Smooth muscle cell (in vitro differentiated cells): ENCODE measurements around the gene PTGR3. TPM values are rescaled to one million over a fixed set of nuclear protein-coding genes. Genes with fewer than 3 reads are reported as not detected.
A peak's percentile ranks its signal among the peaks of the same experiment; 100 is the strongest.

ENCODE experiments used
- DNase-seq: peaks from one replicate; lab custom pipeline; 2025; ENCODE audit not compliant: unreplicated experiment; lab: John Stamatoyannopoulos, UW
- H2AFZ ChIP-seq: fragments of 200-600 bp; sonication (generic); 2 replicates; pipeline ENCODE4 v1.6.0; 2016; ENCODE audit warnings: antibody characterized with exemption, low read depth, mild to moderate bottlenecking
- H3F3A ChIP-seq: fragments of 200-600 bp; sonication (generic); 2 replicates; pipeline ENCODE4 v1.6.0; 2017; ENCODE audit warnings: antibody characterized with exemption, low read depth
- H3K27ac ChIP-seq: fragments of 200-600 bp; sonication (generic); 2 replicates; pipeline ENCODE4 v1.5.1; 2016; ENCODE audit warnings: low read depth, mild to moderate bottlenecking
- H3K27me3 ChIP-seq: fragments of 200-600 bp; sonication (generic); 2 replicates; pipeline ENCODE4 v1.6.1; 2016; ENCODE audit warnings: low read depth, mild to moderate bottlenecking
- H3K36me3 ChIP-seq: fragments of 200-600 bp; sonication (generic); 2 replicates; pipeline ENCODE4 v1.5.1; 2016; ENCODE audit warnings: low read depth
- H3K4me1 ChIP-seq: fragments of 200-600 bp; sonication (generic); 2 replicates; pipeline ENCODE4 v1.5.1; 2016; ENCODE audit warnings: low read depth
- H3K4me2 ChIP-seq: fragments of 200-600 bp; sonication (generic); 2 replicates; pipeline ENCODE4 v1.6.0; 2016; ENCODE audit warnings: mild to moderate bottlenecking
- H3K4me3 ChIP-seq: fragments of 200-600 bp; sonication (generic); 2 replicates; pipeline ENCODE4 v1.5.1; 2016; ENCODE audit warnings: mild to moderate bottlenecking
- H3K79me2 ChIP-seq: fragments of 200-600 bp; sonication (generic); 2 replicates; pipeline ENCODE4 v1.6.0; 2016; ENCODE audit warnings: low read depth, mild to moderate bottlenecking
- H3K9ac ChIP-seq: fragments of 200-600 bp; sonication (generic); 2 replicates; pipeline ENCODE4 v1.6.0; 2016; ENCODE audit warnings: low read depth
- H3K9me3 ChIP-seq: fragments of 200-600 bp; sonication (generic); replicated peaks from 2 replicates; pipeline ENCODE4 v1.5.1; 2016; ENCODE audit warnings: low read depth
- H4K20me1 ChIP-seq: fragments of 200-600 bp; sonication (generic); 2 replicates; pipeline ENCODE4 v1.6.0; 2016; ENCODE audit warnings: low read depth
- WGBS: methylation state at CpG from one replicate; pipeline ENCODE4 v1.1.7; 2016; ENCODE audit warnings: low lambda C conversion rate; 5-methylcytosine and 5-hydroxymethylcytosine counted together
- polyA plus RNA-seq: library from polyadenylated mRNA; unstranded; fragments of >200 nt; fragmentation: Nextera tagmentation; extraction: Ambion mirVana; gene quantifications from 2 replicates; pipeline ENCODE4 v1.2.1, GENCODE V29; 2016
- total RNA-seq: library from RNA; depleted of rRNA; stranded (reverse); fragments of >200 nt; gene quantifications from 2 replicates; pipeline ENCODE4 v1.2.3, GENCODE V29; 2014
- TF ChIP-seq, protein P1 (sequence below): fragments of 200-600 bp; sonication (generic); IDR thresholded peaks from 2 replicates; pipeline ENCODE4 v1.5.1; 2017; ENCODE audit warnings: borderline replicate concordance, mild to moderate bottlenecking, antibody characterized with exemption; ENCODE audit not compliant: insufficient read depth, poor library complexity, severe bottlenecking

Gene PTGR3
- total and polyA plus RNA-seq, 2 experiments from 2014 or later = 29.6 to 35.0 TPM

DNA sequence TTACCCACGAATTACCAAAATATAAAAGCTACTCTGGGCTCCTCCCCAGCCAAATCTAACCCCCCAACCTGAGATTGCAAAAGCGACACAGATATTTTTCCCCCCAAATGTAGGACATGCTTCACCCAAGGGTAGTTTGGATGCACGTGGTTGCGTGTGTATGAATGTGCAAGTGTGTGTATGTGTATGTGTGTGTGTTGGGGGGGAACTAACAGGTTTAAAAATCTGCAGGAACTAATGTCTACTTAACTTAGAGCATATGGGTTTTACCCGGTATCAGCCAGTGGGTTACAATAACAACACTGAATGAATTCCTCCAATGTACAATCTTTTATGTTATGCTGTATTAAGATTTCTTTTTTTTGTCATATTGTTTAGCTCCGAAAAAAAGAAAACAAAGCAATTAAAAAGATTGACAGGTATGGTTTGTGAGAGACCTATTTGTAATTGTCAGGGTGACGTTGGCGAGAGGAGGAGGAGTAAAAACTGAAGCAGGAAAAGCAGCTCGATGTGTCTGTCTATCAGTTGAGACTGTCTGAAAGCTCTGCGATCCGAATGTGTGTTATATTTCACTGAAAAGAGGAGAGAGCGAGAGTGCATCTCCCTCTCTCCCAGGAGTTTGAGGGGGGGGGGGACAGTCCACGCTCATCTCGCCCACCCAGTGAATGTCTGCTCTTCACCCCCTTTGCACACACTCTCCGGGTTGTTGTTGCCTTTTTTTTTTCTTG is 1.5 kb upstream of the PTGR3 start, which contains the start of gene TSHZ1:
Gene TSHZ1, plus strand, starts transcription at position 524 of the 728 bp plus-strand sequence. CDS start 1,080 bp downstream, outside the sequence.
- Histone ChIP-seq H2AFZ (peak within 1 kb of the TSS; percentile 91), H3K9ac (peak within 1 kb of the TSS; percentile 74), H3K4me1 (peaks cover 31% of the 10 kb centered on the region), H3K27me3 (no peaks in the 10 kb centered on the region), H3K36me3 (no peaks in the 10 kb centered on the region), H3K79me2 (peaks cover 83% of the 10 kb centered on the region), H3F3A (peaks cover 17% of the 10 kb centered on the region), H3K4me2 (peak within 1 kb of the TSS; percentile 96), H3K4me3 (peak within 1 kb of the TSS; percentile 91), H3K27ac (peak within 1 kb of the TSS; percentile 82), H4K20me1 (peaks cover 62% of the 10 kb centered on the region), H3K9me3 (no peaks in the 10 kb centered on the region)
- TF ChIP-seq, protein P1, sequence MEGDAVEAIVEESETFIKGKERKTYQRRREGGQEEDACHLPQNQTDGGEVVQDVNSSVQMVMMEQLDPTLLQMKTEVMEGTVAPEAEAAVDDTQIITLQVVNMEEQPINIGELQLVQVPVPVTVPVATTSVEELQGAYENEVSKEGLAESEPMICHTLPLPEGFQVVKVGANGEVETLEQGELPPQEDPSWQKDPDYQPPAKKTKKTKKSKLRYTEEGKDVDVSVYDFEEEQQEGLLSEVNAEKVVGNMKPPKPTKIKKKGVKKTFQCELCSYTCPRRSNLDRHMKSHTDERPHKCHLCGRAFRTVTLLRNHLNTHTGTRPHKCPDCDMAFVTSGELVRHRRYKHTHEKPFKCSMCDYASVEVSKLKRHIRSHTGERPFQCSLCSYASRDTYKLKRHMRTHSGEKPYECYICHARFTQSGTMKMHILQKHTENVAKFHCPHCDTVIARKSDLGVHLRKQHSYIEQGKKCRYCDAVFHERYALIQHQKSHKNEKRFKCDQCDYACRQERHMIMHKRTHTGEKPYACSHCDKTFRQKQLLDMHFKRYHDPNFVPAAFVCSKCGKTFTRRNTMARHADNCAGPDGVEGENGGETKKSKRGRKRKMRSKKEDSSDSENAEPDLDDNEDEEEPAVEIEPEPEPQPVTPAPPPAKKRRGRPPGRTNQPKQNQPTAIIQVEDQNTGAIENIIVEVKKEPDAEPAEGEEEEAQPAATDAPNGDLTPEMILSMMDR = no peak
- 3% methylated on average over 15 of the region's 15 CpGs for WGBS
- no peak for DNase-seq

DNA sequence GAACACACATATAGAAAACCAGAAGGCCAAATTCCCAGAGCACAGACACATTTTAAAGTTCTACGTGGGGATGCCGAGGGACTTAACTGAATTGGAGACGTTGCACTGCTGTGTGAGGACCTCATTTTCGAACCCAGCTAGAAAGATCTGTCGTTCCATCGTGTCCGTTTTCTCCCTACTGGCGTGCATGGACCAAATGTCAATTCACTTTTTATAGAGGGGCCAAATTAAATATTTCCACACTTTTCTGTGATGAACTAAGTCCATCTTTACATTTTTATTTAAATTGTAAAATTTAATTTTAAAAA is 966 bp upstream of the PTGR3 start:
- Histone ChIP-seq H2AFZ (peak overlapping the region; percentile 91), H3K9ac (peak overlapping the region; percentile 74), H3K36me3 (no peaks in the 10 kb centered on the region), H3K4me3 (peak overlapping the region; percentile 91), H3K9me3 (no peaks in the 10 kb centered on the region), H3K4me1 (peaks cover 33% of the 10 kb centered on the region), H3K79me2 (peaks cover 83% of the 10 kb centered on the region), H3K27me3 (no peaks in the 10 kb centered on the region), H3K27ac (peak overlapping the region; percentile 82), H3F3A (peaks cover 17% of the 10 kb centered on the region), H3K4me2 (peak overlapping the region; percentile 96), H4K20me1 (peaks cover 62% of the 10 kb centered on the region)
- TF ChIP-seq, protein P1 = no peak
- WGBS = 2% methylated on average over 8 of the region's 8 CpGs
- no peak for DNase-seq

DNA sequence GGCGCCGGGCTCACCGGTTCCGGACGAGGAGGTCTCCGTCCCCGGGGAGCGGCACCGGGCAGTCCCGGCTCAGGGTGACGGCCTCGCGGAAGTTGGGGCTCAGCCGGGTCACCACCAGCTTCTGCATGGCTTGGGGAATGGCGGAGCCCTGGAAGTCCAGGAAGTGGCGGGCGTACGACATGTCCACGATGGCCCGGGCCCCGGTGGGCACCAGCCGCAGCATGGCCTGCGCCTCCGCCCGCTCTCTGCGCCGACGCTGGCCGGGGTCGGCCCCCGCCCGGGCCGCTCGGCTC is 157 bp downstream of the PTGR3 start:
- H3K27me3 ChIP-seq = no peaks in the 10 kb centered on the region
- no peaks in the 10 kb centered on the region for H3K9me3 ChIP-seq
- peak overlapping the region; percentile 96 for H3K4me2 ChIP-seq
- H3K36me3 ChIP-seq = no peaks in the 10 kb centered on the region
- H3K4me3 ChIP-seq = peak overlapping the region; percentile 91
- peaks cover 33% of the 10 kb centered on the region for H3K4me1 ChIP-seq
- TF ChIP-seq, protein P1 = no peak
- H3K27ac ChIP-seq = peak overlapping the region; percentile 82
- 0% methylated on average over 10 of the region's 34 CpGs for WGBS
- H3F3A ChIP-seq = peaks cover 17% of the 10 kb centered on the region
- H3K79me2 ChIP-seq = peaks cover 83% of the 10 kb centered on the region
- H4K20me1 ChIP-seq = peaks cover 62% of the 10 kb centered on the region
- no peak overlapping the region for H2AFZ ChIP-seq
- peak overlapping the region; percentile 58 for H3K9ac ChIP-seq
- no peak for DNase-seq
